HEK293 (cell line): ENCODE results near the gene PPIL3.
"Not testable (repeated sequence)": the region's sequence is repeated elsewhere in the genome, so short reads cannot be mapped to it uniquely, and the experiment has no call there.

ENCODE experiments used
- CTCF ChIA-PET: fragments of 350-600 bp; formaldehyde crosslinking; extraction: SDS; loops from one replicate; lab custom pipeline; 2021; ENCODE audit warnings: antibody characterized with exemption; lab: Yijun Ruan, JAX
- POLR2A ChIA-PET: fragments of 300-600 bp; formaldehyde crosslinking; extraction: SDS; loops from one replicate; lab custom pipeline; 2020; ENCODE audit warnings: antibody characterized with exemption, inconsistent platforms; lab: Yijun Ruan, JAX
- H3K27ac ChIP-seq: fragments of 200-500 bp; sonication (Bioruptor generic); 2 replicates; pipeline ENCODE4 v1.5.1; 2014; ENCODE audit warnings: low read depth, low read length, control low read depth, inconsistent platforms; ENCODE audit errors: extremely low read depth
- H3K36me3 ChIP-seq, 2 experiments: fragments of 200-500 bp in 1 of 2; sonication (Bioruptor generic) in 1 of 2; 1 replicate in 1 of 2; 2 replicates in 1 of 2; pipeline ENCODE4 v1.5.1; 2014 to 2017; ENCODE audit warnings: inconsistent platforms in 2 of 2, low read length in 2 of 2; ENCODE audit not compliant: control insufficient read depth in 2 of 2, insufficient read depth in 1 of 2
- H3K4me1 ChIP-seq: fragments of 200-500 bp; sonication (Bioruptor generic); 2 replicates; pipeline ENCODE4 v1.5.1; 2014; ENCODE audit warnings: mild to moderate bottlenecking, low read length, inconsistent platforms; ENCODE audit not compliant: control insufficient read depth, insufficient read depth
- H3K4me3 ChIP-seq: 2 replicates; pipeline ENCODE4 v1.5.1; 2011; ENCODE audit warnings: low read depth, mild to moderate bottlenecking, control low read depth, low read length, moderate library complexity
- H3K9me3 ChIP-seq: fragments of 200-500 bp; sonication (Bioruptor generic); 2 replicates; pipeline ENCODE4 v1.5.1; 2014; ENCODE audit warnings: low read depth, low read length, inconsistent platforms; ENCODE audit not compliant: control insufficient read depth, insufficient read depth
- CTCF ChIP-seq: fragments of 450-650 bp; formaldehyde crosslinking; IDR thresholded peaks from 2 replicates; pipeline ENCODE4 v1.5.1; 2016; ENCODE audit warnings: missing biosample characterization, missing genetic modification characterization
- IKZF3 ChIP-seq: fragments of 450-650 bp; IDR thresholded peaks from 2 replicates; pipeline ENCODE4 v1.5.0; 2018; ENCODE audit warnings: missing biosample characterization, mild to moderate bottlenecking, missing genetic modification characterization, moderate library complexity
- KLF16 ChIP-seq: fragments of 450-650 bp; formaldehyde crosslinking; IDR thresholded peaks from 2 replicates; pipeline ENCODE4 v1.5.1; 2017; ENCODE audit warnings: missing biosample characterization, missing genetic modification characterization
- SCRT1 ChIP-seq: fragments of 450-650 bp; formaldehyde crosslinking; IDR thresholded peaks from 2 replicates; pipeline ENCODE4 v1.5.1; 2016; ENCODE audit warnings: missing biosample characterization, missing genetic modification characterization, borderline replicate concordance
- SCRT2 ChIP-seq: fragments of 450-650 bp; formaldehyde crosslinking; IDR thresholded peaks from 2 replicates; pipeline ENCODE4 v1.5.1; 2016; ENCODE audit warnings: missing biosample characterization, missing genetic modification characterization
- ZBTB1 ChIP-seq: fragments of 450-650 bp; formaldehyde crosslinking; IDR thresholded peaks from 2 replicates; pipeline ENCODE4 v1.5.1; 2016; ENCODE audit warnings: missing biosample characterization, missing genetic modification characterization
- ZFHX2 ChIP-seq: fragments of 450-650 bp; formaldehyde crosslinking; conservative IDR thresholded peaks from 2 replicates; pipeline ENCODE4 v1.5.1; 2016; ENCODE audit warnings: missing biosample characterization, missing genetic modification characterization
- ZFP69B ChIP-seq: fragments of 450-650 bp; formaldehyde crosslinking; IDR thresholded peaks from 2 replicates; pipeline ENCODE4 v1.5.1; 2016; ENCODE audit warnings: missing biosample characterization, missing genetic modification characterization
- ZNF146 ChIP-seq: fragments of 450-650 bp; formaldehyde crosslinking; IDR thresholded peaks from 2 replicates; pipeline ENCODE4 v1.5.1; 2016; ENCODE audit warnings: missing biosample characterization, missing genetic modification characterization
- ZNF2 ChIP-seq: fragments of 450-650 bp; formaldehyde crosslinking; IDR thresholded peaks from 2 replicates; pipeline ENCODE4 v1.5.1; 2016; ENCODE audit warnings: missing biosample characterization, missing genetic modification characterization
- ZNF211 ChIP-seq: fragments of 450-650 bp; formaldehyde crosslinking; IDR thresholded peaks from 2 replicates; pipeline ENCODE4 v1.5.1; 2016; ENCODE audit warnings: low read depth, missing biosample characterization, missing genetic modification characterization
- ZNF335 ChIP-seq: fragments of 450-650 bp; formaldehyde crosslinking; conservative IDR thresholded peaks from 2 replicates; pipeline ENCODE4 v1.5.1; 2016; ENCODE audit warnings: missing biosample characterization, missing genetic modification characterization
- ZNF366 ChIP-seq: fragments of 450-650 bp; formaldehyde crosslinking; conservative IDR thresholded peaks from 2 replicates; pipeline ENCODE4 v1.5.1; 2016; ENCODE audit warnings: missing biosample characterization, missing genetic modification characterization
- ZNF398 ChIP-seq: fragments of 450-650 bp; formaldehyde crosslinking; IDR thresholded peaks from 2 replicates; pipeline ENCODE4 v1.5.1; 2017; ENCODE audit warnings: missing biosample characterization, missing genetic modification characterization
- ZNF654 ChIP-seq: fragments of 450-650 bp; formaldehyde crosslinking; IDR thresholded peaks from 2 replicates; pipeline ENCODE4 v1.5.1; 2016; ENCODE audit warnings: low read depth, missing biosample characterization, missing genetic modification characterization
- ZNF660 ChIP-seq: fragments of 450-650 bp; IDR thresholded peaks from 2 replicates; pipeline ENCODE4 v1.5.1; 2018; ENCODE audit warnings: missing biosample characterization, mild to moderate bottlenecking, missing genetic modification characterization
- ZSCAN18 ChIP-seq: fragments of 450-650 bp; formaldehyde crosslinking; IDR thresholded peaks from 2 replicates; pipeline ENCODE4 v1.5.1; 2016; ENCODE audit warnings: missing biosample characterization, missing genetic modification characterization

PPIL3 gene

GRCh38 chr2:200901459-200902072 is 12.7 kb upstream of the PPIL3 start:
- no peak for TF ChIP-seq ZBTB1 (tag by site-specific recombination)
- TF ChIP-seq ZNF335 (tag by site-specific recombination): peak; percentile 55; the same call in 1 of the 2 replicates
- peak; percentile 40; the same call in 1 of the 2 replicates for TF ChIP-seq ZNF2 (tag by site-specific recombination)
- TF ChIP-seq ZNF366 (tag by site-specific recombination): 0 out of 2 replicates have a peak, but pooled peaks have one; percentile 31
- TF ChIP-seq ZSCAN18 (tag by site-specific recombination): no peak
- 0 out of 2 replicates have a peak, but pooled peaks have one; percentile 32 for TF ChIP-seq IKZF3
- peak; percentile 78 for TF ChIP-seq CTCF (tag by site-specific recombination)
- TF ChIP-seq ZNF654 (tag by site-specific recombination): peak; percentile 84
- TF ChIP-seq SCRT1: no peak
- peak; percentile 42; the same call in 1 of the 2 replicates for TF ChIP-seq ZNF660 (tag by site-specific recombination)
- Histone ChIP-seq H3K4me1 (no peaks in the 10 kb centered on the region), H3K9me3 (no peaks in the 10 kb centered on the region), H3K36me3 (peaks cover 73 to 83% of the 10 kb centered on the region in 2 experiments), H3K27ac (no peak overlapping the region), H3K4me3 (no peak overlapping the region)
- CTCF ChIA-PET: interaction anchor here (0.6 to 3.7 kb wide), 28 partner anchors 9 to 928 kb away, joined by 3 to 37 read pairs (median 3); partner anchors contain the start of gene CASP10
- POLR2A ChIA-PET: interaction anchor here (0.8 kb wide), 1 partner anchor 37 kb away, joined by 4 read pairs; the partner anchor contains the start of gene CLK1

GRCh38 chr2:200899482-200899881 is 10.6 kb upstream of the PPIL3 start:
- Histone ChIP-seq H3K27ac (no peak overlapping the region), H3K9me3 (no peaks in the 10 kb centered on the region), H3K4me1 (no peaks in the 10 kb centered on the region), H3K4me3 (no peak overlapping the region), H3K36me3 (peaks cover 77 to 88% of the 10 kb centered on the region in 2 experiments)
- CTCF ChIA-PET: interaction anchor here (0.7 kb wide), 1 partner anchor 278 kb away, joined by 3 read pairs; no protein-coding TSS in a partner anchor
- TF ChIP-seq SCRT2 (tag by site-specific recombination): no peak
- no peak for TF ChIP-seq ZNF211 (tag by site-specific recombination)
- TF ChIP-seq IKZF3: no peak
- TF ChIP-seq KLF16 (tag by site-specific recombination): no peak
- POLR2A ChIA-PET: no interaction called here

GRCh38 chr2:200881715-200882249 is 7.1 kb downstream of the PPIL3 start:
- CTCF ChIA-PET, H3K4me1 ChIP-seq, H3K27ac ChIP-seq, H3K9me3 ChIP-seq, POLR2A ChIA-PET, H3K4me3 ChIP-seq: not testable (repeated sequence)
- TF ChIP-seq ZFHX2: peak; percentile 45
- TF ChIP-seq ZNF146: peak; percentile 75
- TF ChIP-seq ZNF398: peak; percentile 57; the same call in 1 of the 2 replicates
- 0 out of 2 replicates have a peak, but pooled peaks have one; percentile 31 for TF ChIP-seq ZFP69B (tag by site-specific recombination)
- H3K36me3 ChIP-seq: peaks cover 76 to 89% of the 10 kb centered on the region in 2 experiments
